Right lobe of liver (tissue), 4 donors: ENCODE measurements around the gene PRPF6.

Experiments
- POLR2A ChIP-seq: fragments of 450-650 bp; IDR thresholded peaks from one replicate; pipeline ENCODE4 v1.6.1; 2017; ENCODE audit warnings: antibody characterized with exemption, mild to moderate bottlenecking
- TF ChIP-seq, protein P1 (sequence below), 4 donors: fragments of 200-600 bp in 3 of 4; fragments of 450-650 bp in 1 of 4; IDR thresholded peaks; one replicate each; pipeline versions ENCODE4 v1.5.1 to v1.8.0; 2016 to 2022; ENCODE audit warnings: antibody characterized with exemption in 4 of 4, mild to moderate bottlenecking in 2 of 4
- donor health status: DM: no; HTN: no; CAD: no.
- donor health status: DM: no; HTN: no; CAD: no.
- donor health status: DM: no; HTN: yes; CAD: no.

DNA sequence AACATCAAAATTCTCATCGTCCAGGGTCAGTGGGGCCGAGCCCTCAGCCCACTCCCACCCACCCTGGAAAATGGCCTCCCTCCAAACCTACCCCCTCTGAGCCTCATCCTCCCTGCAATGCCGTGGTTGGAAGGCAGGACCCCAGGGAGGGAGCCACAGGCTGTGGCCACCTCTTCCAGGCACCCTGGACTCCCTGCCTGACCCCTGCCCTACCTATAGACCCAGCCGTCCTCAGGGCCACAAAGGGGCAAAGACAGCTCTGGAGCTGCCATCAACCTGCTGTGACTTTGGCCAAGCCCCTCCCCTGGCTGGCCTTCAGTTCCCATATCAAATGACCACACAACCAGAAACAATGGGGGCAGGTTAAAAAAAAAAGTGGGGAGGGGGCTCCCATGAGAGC lies 22.5 kb upstream of the PRPF6 start:
- TF ChIP-seq, protein P1, sequence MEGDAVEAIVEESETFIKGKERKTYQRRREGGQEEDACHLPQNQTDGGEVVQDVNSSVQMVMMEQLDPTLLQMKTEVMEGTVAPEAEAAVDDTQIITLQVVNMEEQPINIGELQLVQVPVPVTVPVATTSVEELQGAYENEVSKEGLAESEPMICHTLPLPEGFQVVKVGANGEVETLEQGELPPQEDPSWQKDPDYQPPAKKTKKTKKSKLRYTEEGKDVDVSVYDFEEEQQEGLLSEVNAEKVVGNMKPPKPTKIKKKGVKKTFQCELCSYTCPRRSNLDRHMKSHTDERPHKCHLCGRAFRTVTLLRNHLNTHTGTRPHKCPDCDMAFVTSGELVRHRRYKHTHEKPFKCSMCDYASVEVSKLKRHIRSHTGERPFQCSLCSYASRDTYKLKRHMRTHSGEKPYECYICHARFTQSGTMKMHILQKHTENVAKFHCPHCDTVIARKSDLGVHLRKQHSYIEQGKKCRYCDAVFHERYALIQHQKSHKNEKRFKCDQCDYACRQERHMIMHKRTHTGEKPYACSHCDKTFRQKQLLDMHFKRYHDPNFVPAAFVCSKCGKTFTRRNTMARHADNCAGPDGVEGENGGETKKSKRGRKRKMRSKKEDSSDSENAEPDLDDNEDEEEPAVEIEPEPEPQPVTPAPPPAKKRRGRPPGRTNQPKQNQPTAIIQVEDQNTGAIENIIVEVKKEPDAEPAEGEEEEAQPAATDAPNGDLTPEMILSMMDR (IDR thresholded peaks at IDR 0.05): no peak
- no peak for TF ChIP-seq POLR2A
